ENCODE data around the gene PRKCD.

Gene PRKCD

DNA sequence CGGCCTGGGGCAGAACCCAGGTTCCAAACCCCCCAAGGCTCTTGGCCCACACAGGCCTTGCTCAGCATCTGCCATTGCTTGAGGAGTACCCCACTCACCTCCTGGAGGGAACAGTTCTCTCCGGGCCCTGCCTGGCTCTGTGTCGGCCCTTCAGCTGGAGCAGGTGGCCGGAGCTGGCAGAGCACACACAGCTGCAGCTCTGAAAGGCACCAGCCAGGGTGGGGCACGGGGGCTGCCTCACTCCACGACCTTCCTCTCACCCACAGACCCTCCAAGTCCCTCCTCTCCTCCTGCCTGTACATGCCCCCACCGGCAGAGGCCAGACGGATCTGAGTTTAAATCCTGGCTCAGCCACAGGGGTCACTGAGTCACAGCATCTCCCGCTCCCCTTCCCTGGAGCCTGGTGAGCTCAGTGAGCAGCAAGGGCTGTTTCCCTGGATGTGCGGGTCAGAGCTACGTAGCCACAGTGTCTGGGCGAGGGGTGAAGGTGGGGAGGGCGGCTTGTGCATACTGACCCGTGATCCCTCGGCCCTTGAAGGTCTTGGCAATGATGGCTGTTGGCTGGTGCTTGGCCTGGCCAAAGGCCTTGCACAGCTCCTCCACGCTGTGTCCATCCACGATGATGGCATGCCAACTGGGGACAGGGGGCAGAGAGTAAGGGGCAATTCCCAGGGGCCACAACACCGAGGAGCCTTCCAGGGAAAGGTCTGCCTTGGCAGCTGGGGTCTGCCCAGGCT is 71.8 kb downstream of the PRKCD start:
- DNase-seq (ENCODE audit: low read depth in 2 of 2) = no peak

DNA sequence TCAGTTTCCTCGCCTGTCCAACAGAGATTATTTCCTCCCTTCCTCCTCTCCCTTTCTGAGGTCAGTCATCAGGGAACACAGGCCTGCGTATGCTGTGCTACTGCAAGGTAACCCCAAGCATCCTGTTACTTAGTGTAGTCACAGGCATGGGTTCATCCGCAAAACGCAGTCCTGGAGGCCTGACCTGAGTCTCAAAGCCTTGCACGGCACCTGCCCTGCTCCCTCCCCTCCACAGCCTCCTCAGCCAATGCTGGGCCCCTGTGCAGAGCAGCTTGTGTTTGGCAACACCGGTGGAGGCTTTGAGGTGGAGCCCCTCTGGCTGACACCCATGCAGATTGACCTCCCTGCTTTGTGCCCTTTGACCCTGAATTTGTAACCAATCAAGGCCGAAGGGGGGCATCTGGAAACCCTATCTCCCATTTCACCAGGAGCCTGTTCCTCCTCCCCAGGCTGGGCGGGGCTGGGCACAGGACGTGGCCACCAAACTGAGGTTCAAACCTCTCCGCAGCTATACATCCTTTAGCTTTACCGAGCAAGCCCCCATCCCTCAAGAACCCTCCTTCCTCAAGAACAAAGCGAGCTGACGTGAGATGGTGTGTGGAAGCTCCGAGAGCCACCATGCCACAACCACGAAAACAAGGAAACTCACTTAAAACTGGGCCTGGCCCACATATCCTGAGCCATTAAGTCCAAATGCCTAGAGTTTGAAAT is 73.3 kb downstream of the PRKCD start:
- DNase-seq (ENCODE audit: low read depth in 2 of 2) = no peak

- DNase-seq (ENCODE audit: low read depth in 2 of 2) = no peak
Observed at GRCh38 chr3:53234841-53235232, 73.8 kb downstream of the PRKCD start.

- no peak for DNase-seq (ENCODE audit: low read depth in 2 of 2)
Observed at GRCh38 chr3:53235545-53235944, 74.5 kb downstream of the PRKCD start.

DNA sequence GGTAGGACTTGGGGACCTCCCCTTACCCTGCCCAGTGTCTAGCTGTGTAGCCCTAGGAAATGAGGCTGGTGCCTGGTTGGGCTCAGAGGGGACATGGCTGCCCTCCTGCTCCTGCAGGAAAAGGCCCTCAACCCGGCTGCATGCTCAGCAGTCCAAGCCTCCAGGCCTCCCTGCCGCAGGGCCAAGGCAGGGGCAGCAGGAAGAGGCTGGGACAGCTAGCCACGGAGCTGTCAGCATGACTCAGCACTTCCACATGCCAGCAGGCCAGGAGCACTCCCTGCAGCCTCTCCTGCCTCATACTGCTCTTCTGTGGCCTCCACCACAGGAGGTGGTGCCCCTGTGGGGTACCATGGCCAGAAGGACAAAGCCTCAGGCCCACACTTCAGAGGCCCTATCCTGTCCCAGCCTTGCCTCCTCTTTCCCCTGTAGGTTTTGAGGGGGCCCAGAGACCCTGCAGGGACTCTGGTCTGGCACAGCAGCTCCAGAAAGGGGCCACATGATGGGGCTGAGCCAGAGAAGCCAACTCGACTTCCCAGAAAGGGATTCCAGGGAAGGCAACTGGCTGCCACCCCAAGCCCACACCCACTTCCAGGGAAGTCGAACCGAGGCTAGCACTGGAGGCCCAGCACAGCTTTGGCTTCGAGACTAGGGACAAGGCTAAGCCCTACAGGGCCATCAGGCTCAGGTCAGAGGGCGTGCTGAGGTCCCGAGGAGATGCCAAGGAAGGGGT is 75.3 kb downstream of the PRKCD start:
- no peak for DNase-seq (ENCODE audit: low read depth in 2 of 2)

DNA sequence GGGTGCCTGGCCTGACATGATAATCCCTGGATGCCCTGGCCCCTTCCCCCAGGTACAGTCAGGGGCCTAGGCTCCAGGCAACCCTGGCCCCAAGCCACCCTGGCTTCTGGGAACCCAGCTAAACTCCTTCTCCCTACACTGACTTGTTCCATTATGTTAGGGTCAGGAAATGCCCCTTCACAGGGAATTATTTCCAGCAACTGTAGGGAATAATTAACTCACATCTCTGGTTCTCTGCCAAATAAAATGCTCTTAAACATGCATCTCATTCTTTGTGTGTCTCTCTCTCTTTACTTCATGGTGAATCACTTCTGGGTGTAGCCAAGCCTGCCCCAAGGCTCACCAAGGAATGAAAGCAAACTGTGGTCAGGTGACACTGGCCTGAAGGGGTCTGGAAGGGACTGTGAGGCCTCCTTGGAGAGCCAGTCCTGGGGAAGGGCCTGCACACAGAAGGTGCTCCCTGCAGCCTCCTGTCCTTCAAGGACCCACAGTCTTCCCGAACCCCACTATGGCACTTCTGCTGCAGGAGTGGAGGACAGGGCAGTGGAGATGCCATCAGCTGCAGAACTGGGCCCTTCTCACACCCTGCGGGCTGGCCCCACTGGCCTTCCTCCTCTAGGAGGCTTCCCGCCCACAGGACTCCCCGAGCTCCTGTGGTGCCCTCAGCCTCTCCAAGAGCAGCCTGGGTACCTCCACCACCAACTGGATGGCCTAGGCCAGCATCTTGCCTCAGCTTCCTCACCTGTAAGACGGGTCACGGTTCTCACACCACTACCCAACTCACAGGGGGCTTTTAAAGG is 77.2 kb downstream of the PRKCD start:
- DNase-seq (ENCODE audit: low read depth in 2 of 2) = no peak

GRCh38 chr3:53238886-53239285 is 77.9 kb downstream of the PRKCD start:
- DNase-seq (ENCODE audit: low read depth in 2 of 2) = no peak

- no peak for DNase-seq (ENCODE audit: low read depth in 2 of 2)
Observed at GRCh38 chr3:53239800-53240199, 78.8 kb downstream of the PRKCD start.

GRCh38 chr3:53240989-53241972 is 80.3 kb downstream of the PRKCD start:
- DNase-seq (ENCODE audit: low read depth in 2 of 2) = no peak

GRCh38 chr3:53242155-53242554 is 81.1 kb downstream of the PRKCD start:
- no peak for DNase-seq (ENCODE audit: low read depth in 2 of 2)

Measured in stimulated activated CD4-positive, alpha-beta T cell treated with anti-CD3 and anti-CD28 coated beads, Interleukin-15, amount 100 ng/mL, for 48 hours (primary cell).